Germinal center (tissue), 1 donor: ENCODE measurements around the gene CPA2.

Source experiments
- DNase-seq: peaks from one replicate; pipeline ENCODE4 v3.0.0; 2012; ENCODE audit warnings: mixed read lengths, low spot score

The CPA2 gene

DNA sequence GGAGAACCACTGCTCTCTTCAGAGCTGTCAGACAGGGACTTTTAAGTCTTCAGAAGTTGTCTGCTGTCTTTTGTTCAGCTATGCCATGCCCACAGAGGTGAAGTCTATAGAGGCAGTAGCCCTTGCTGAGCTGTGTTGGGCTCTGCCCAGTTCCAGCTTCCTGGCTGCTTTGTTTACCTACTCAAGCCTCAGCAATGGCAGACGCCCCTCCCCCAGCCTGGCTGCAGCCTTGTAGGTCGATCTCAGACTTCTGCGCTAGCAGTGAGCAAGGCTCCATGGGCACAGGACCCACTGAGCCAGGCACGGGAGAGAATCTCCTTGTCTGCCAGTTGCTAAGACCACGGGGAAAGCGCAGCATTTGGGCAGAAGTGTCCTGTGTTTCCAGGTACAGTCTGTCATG, 12.1 kb upstream of the CPA2 start:
- DNase-seq = no peak

GRCh38 chr7:130256704-130257103, 10.0 kb upstream of the CPA2 start:
- DNase-seq = no peak

GRCh38 chr7:130258494-130259078, 8.1 kb upstream of the CPA2 start:
- DNase-seq = no peak

- no peak for DNase-seq
Measured at GRCh38 chr7:130262448-130262847, 4.2 kb upstream of the CPA2 start.

GRCh38 chr7:130263130-130263529, 3.5 kb upstream of the CPA2 start:
- DNase-seq = no peak

- no peak for DNase-seq
Measured at GRCh38 chr7:130266961-130267321, 278 bp downstream of the CPA2 start.

DNA sequence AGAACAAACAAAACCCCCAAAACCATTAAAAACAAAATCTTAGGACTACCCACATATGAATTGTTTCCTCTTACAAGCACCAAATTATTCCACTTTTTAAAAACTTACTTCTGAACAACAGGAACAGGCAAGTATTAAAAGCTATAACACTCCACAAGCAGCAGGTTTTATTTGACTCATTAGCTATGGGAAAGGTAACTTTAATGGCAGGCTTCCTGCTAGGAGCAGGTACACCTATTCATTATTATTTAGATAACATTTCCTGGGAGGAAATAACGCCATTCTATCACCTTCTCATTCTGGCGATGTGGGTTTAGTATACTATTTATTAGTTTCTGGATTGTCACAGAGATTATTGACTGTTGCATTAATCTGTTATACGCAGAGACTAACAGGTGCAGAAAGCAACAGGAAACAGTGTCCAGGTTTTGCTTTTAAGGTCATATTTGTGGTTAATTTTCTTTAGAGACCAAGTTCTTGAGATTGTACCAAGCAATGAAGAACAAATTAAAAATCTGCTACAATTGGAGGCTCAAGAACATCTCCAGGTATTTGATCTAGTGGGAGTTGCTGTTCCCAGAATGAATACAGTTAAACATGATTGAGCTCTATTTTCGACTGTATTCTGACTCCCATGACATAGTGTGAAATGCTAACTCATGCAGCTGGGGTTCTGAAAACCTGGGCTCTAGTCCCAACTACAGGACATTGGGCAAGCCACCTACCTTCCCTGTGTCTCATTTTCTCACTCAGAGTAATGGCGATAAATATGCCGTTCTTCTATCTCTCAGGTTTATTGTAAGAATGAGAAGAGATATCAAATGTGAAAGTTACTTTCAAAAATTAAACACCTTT, 2.0 kb downstream of the CPA2 start:
- no peak for DNase-seq

- no peak for DNase-seq
Measured at GRCh38 chr7:130269318-130269694, 2.6 kb downstream of the CPA2 start.

GRCh38 chr7:130270947-130271800, 4.5 kb downstream of the CPA2 start:
- DNase-seq = no peak

DNA sequence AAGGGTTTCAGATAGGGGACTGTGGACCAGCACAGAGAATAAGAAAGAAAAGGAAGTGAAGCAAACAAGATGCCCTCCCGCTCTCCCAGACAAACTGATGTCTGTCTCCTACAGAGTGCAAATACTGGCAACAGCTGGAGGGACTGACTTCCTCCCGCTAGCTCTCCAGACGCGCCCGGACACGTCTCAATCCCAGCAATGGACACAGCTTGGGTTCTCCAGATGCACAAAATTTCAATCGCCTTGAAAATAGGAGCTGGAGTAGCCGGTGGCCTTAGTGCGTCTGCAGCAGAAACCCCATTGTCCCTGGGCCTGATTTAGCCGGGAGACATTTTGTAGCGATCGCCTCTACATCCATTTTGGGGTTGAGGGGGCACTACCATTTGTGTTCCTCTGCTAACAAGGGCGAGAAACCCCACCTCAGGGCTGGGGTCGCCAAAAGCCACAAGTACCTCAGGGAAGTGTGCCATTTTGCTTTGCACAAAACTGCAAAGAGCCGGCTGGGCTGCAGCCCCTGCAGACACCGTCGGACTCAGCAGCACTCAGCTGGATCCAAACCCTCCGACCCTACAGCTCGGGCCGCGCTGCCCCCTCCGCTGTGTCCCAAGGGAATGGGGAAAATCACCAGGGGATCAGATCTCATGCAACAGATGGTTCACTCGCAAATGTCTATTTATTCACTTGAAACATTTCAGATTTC, 5.9 kb downstream of the CPA2 start:
- DNase-seq = no peak

GRCh38 chr7:130273081-130273932, 6.6 kb downstream of the CPA2 start:
- DNase-seq = no peak

- DNase-seq = no peak
Measured at GRCh38 chr7:130273933-130274255, 7.2 kb downstream of the CPA2 start.

DNA sequence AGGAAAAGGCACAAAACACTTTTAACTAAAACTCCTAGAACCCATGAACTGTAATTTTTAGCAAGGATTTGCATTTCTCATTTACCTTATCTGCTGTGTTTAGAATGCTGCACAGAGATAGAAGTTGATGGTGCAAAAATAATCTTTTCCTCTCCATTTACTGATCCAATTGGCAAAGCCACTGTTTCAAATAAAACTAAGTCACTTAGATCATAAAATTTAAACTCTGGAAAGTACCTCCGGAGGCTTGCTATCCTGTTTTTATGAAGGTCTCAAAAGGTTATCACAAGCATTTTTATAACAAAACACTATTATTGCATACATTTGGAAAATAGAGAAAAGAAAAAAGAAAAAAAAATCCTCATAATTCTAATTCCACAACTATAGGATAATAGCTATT, 7.6 kb downstream of the CPA2 start:
- DNase-seq = no peak

- DNase-seq = no peak
Measured at GRCh38 chr7:130274983-130275591, 8.4 kb downstream of the CPA2 start.

GRCh38 chr7:130275826-130276297, 9.2 kb downstream of the CPA2 start:
- no peak for DNase-seq

DNA sequence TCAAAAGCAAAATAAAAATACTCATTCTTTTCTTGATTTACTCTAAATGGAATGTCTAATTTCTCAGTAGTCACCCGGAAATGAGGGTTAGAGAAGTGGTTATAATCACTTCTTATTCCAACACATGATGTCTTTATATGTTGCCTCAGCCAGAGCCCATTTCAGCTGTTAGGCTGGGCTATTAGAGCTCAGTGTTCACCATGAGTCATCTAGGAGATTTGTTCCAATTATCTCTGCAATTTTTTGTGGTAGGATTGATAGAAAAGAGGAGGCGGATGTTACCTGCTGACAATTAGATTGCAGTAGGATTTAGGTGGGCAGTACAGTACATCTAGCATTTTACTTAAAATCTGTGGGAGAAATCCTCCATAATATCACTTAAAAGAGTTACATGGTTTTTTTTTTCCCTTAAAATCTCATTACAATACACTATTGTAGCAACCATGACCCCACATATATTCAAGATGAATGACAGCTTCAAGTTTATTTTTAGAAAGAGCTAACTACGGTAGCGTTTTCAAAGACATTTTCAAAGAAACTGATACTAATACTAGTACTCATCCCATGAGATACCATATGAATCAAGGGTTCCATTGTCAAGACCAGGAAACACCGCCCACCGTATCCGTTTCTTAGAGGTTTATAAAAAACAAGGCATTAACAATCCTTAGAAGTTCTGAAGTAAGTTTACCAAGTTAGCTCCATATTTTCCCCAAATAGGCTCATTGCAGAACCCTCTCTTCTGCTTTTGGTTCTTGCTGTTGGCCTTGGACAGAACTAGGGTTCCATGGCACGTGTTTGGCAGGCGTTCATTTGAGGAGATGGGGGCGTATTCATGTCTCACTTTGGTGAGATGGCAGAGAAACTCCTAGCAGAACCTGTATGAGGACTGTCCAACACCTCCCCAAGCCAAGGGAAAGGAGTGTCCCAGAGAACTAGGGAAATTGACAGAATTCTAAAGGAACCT, 10.4 kb downstream of the CPA2 start:
- no peak for DNase-seq

- no peak for DNase-seq
Measured at GRCh38 chr7:130277763-130278643, 11.3 kb downstream of the CPA2 start.

- no peak for DNase-seq
Measured at GRCh38 chr7:130278860-130279259, 12.2 kb downstream of the CPA2 start.

DNA sequence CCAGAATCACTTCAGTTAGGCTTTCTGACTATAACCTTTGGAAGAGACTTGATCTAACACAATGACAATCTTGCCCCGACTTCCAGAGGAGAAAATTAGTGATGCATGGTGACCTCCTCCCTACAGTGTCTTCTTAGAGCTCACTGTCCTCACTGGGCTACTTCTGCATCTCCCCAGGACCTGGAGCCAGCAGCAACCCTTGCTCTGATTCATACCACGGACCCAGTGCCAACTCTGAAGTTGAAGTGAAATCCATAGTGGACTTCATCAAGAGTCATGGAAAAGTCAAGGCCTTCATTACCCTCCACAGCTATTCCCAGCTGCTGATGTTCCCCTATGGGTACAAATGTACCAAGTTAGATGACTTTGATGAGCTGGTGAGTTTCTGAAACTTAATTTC, 12.6 kb downstream of the CPA2 start:
- DNase-seq = no peak
